Neural cell (in vitro differentiated cells): ENCODE results near the gene PGAM2.

Source experiments
- CTCF ChIP-seq: fragments of 450-650 bp; IDR thresholded peaks from 2 replicates; pipeline ENCODE4 v1.5.1; 2014; ENCODE audit warnings: antibody characterized with exemption, mild to moderate bottlenecking, moderate library complexity; ENCODE audit not compliant: poor library complexity, severe bottlenecking
- MXI1 ChIP-seq: fragments of 450-650 bp; conservative IDR thresholded peaks from 2 replicates; pipeline ENCODE4 v1.6.1; 2014; ENCODE audit warnings: antibody characterized with exemption, mild to moderate bottlenecking; ENCODE audit not compliant: poor library complexity, severe bottlenecking

GRCh38 chr7:44059219-44060090 lies 5.9 kb downstream of the PGAM2 start:
- TF ChIP-seq CTCF (no peak), MXI1 (no peak)
